Fibroblast of mammary gland (primary cell): ENCODE results near the gene LITAF.
A peak's percentile ranks its signal among the peaks of the same experiment; 100 is the strongest.

Experiments used
- DNase-seq: peaks from one replicate; pipeline ENCODE4 v3.0.0-alpha.2; 2010; ENCODE audit warnings: low read depth
- H3K4me3 ChIP-seq: 2 replicates; pipeline ENCODE4 v1.5.1; 2011; ENCODE audit warnings: low read depth, mild to moderate bottlenecking, low read length, moderate library complexity; ENCODE audit not compliant: control insufficient read depth
- CTCF ChIP-seq: conservative IDR thresholded peaks from 2 replicates; pipeline ENCODE4 v1.5.1; 2011; ENCODE audit warnings: low read depth, low read length, inconsistent platforms; ENCODE audit not compliant: control insufficient read depth, insufficient read depth

Gene LITAF

GRCh38 chr16:11627292-11627663 is 40.6 kb upstream of the LITAF start:
- TF ChIP-seq CTCF: no peak
- no peak overlapping the region for H3K4me3 ChIP-seq
- no peak for DNase-seq

GRCh38 chr16:11626657-11627291 is 40.1 kb upstream of the LITAF start:
- TF ChIP-seq CTCF: no peak
- DNase-seq: no peak
- H3K4me3 ChIP-seq: no peak overlapping the region

- no peak overlapping the region for H3K4me3 ChIP-seq
Observed at GRCh38 chr16:11625769-11626168, 39.0 kb upstream of the LITAF start.

GRCh38 chr16:11624636-11625607 is 38.2 kb upstream of the LITAF start:
- DNase-seq: peak; percentile 37
- H3K4me3 ChIP-seq: no peak overlapping the region
- no peak for TF ChIP-seq CTCF

More at GRCh38 chr16:11625769-11626168, 39.0 kb upstream of the LITAF start:
- no peak for TF ChIP-seq CTCF
- no peak for DNase-seq

- no peak overlapping the region for H3K4me3 ChIP-seq
- no peak for TF ChIP-seq CTCF
- no peak for DNase-seq
Observed at GRCh38 chr16:11624205-11624604, 37.5 kb upstream of the LITAF start.

GRCh38 chr16:11621920-11622651 is 35.4 kb upstream of the LITAF start:
- no peak for TF ChIP-seq CTCF
- DNase-seq: no peak
- no peak overlapping the region for H3K4me3 ChIP-seq
